ENCODE results near the gene KDM4B. TPM values are rescaled to one million over a fixed set of nuclear protein-coding genes. Genes with fewer than 3 reads are reported as not detected.
"Not testable (repeated sequence)": the region's sequence is repeated elsewhere in the genome, so short reads cannot be mapped to it uniquely, and the experiment has no call there.

KDM4B gene
- 14.3 TPM for total RNA-seq
- polyA plus RNA-seq = 19.5 TPM

GRCh38 chr19:4968462-4969291 is at the start of gene KDM4B:
Gene KDM4B (plus strand): TSS chr19:4969113. CDS start chr19:5032891, 63,778 bp downstream.
- under 1% methylated on average over 96 of the region's 96 CpGs for WGBS
- H3K27ac ChIP-seq (ENCODE audit: low read depth) = peak within 1 kb of the TSS; percentile 60
- H3K36me3 ChIP-seq (ENCODE audit: insufficient read depth) = no peaks in the 10 kb centered on the region
- peak; percentile 93 for DNase-seq (ENCODE audit: extremely low spot score)
- H3K4me1 ChIP-seq (ENCODE audit: insufficient read depth) = no peaks in the 10 kb centered on the region
- H3K4me3 ChIP-seq (ENCODE audit: low read depth, low read length) = peak within 1 kb of the TSS; percentile 87

- H3K36me3 ChIP-seq (ENCODE audit: insufficient read depth) = no peaks in the 10 kb centered on the region
- 88% methylated on average over 22 of the region's 22 CpGs for WGBS
- H3K4me1 ChIP-seq (ENCODE audit: insufficient read depth) = no peaks in the 10 kb centered on the region
- no peak overlapping the region for H3K4me3 ChIP-seq (ENCODE audit: low read depth, low read length)
- no peak overlapping the region for H3K27ac ChIP-seq (ENCODE audit: low read depth)
- no peak for DNase-seq (ENCODE audit: extremely low spot score)
Measured at GRCh38 chr19:4922530-4923275, 46.2 kb upstream of the KDM4B start.

GRCh38 chr19:4923276-4923747 is 45.6 kb upstream of the KDM4B start:
- H3K27ac ChIP-seq (ENCODE audit: low read depth) = no peak overlapping the region
- WGBS = 93% methylated on average over 21 of the region's 21 CpGs
- no peaks in the 10 kb centered on the region for H3K4me1 ChIP-seq (ENCODE audit: insufficient read depth)
- no peak for DNase-seq (ENCODE audit: extremely low spot score)
- H3K4me3 ChIP-seq (ENCODE audit: low read depth, low read length) = no peak overlapping the region
- no peaks in the 10 kb centered on the region for H3K36me3 ChIP-seq (ENCODE audit: insufficient read depth)

DNA sequence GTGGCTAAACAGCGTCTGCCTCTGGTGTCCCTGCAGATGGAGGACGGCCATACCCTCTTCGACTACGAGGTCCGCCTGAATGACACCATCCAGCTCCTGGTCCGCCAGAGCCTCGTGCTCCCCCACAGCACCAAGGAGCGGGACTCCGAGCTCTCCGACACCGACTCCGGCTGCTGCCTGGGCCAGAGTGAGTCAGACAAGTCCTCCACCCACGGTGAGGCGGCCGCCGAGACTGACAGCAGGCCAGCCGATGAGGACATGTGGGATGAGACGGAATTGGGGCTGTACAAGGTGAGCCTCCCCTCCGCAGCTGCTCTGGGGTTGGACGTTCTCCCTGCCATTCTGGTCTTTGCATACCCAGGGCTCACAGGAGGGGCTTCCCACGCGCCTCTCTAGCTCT is 39.7 kb upstream of the KDM4B start:
- no peak for DNase-seq (ENCODE audit: extremely low spot score)
- H3K36me3 ChIP-seq (ENCODE audit: insufficient read depth) = no peaks in the 10 kb centered on the region
- WGBS = 92% methylated on average over 22 of the region's 22 CpGs

GRCh38 chr19:4930664-4931063 is 38.2 kb upstream of the KDM4B start:
- WGBS = 92% methylated on average over 28 of the region's 28 CpGs

More for the DNA sequence above, 39.7 kb upstream of the KDM4B start:
- Histone ChIP-seq H3K27ac (ENCODE audit: low read depth) (no peak overlapping the region), H3K4me1 (ENCODE audit: insufficient read depth) (no peaks in the 10 kb centered on the region), H3K4me3 (ENCODE audit: low read depth, low read length) (no peak overlapping the region)

GRCh38 chr19:4932711-4933110 is 36.2 kb upstream of the KDM4B start:
- no peak for DNase-seq (ENCODE audit: extremely low spot score)
- Histone ChIP-seq H3K36me3 (ENCODE audit: insufficient read depth) (no peaks in the 10 kb centered on the region), H3K4me1 (ENCODE audit: insufficient read depth) (no peaks in the 10 kb centered on the region), H3K4me3 (ENCODE audit: low read depth, low read length) (no peak overlapping the region), H3K27ac (ENCODE audit: low read depth) (no peak overlapping the region)
- 97% methylated on average over 32 of the region's 32 CpGs for WGBS

More at GRCh38 chr19:4930664-4931063, 38.2 kb upstream of the KDM4B start:
- no peak for DNase-seq (ENCODE audit: extremely low spot score)
- no peaks in the 10 kb centered on the region for H3K36me3 ChIP-seq (ENCODE audit: insufficient read depth)
- H3K27ac ChIP-seq (ENCODE audit: low read depth) = no peak overlapping the region
- no peaks in the 10 kb centered on the region for H3K4me1 ChIP-seq (ENCODE audit: insufficient read depth)
- H3K4me3 ChIP-seq (ENCODE audit: low read depth, low read length) = no peak overlapping the region

DNA sequence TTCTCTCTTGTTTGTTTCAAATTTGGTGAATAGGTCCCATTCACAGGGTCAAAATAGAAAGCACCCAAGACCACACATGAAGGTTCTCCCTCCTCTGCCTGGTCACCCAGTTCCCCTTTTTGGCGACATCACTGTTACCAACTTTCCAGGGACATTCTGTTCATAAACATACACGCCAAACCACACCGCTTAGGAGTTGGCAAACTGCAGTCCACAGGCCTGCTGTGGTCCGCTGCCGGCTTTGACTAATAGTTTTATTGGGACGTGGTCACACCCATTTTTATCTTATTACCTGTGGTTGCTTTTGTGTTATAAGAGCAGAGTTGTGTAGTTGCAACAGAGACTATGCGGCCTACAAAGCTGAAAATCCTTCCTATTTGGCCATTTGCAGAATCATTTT is 35.4 kb upstream of the KDM4B start:
- Histone ChIP-seq H3K36me3 (ENCODE audit: insufficient read depth) (no peaks in the 10 kb centered on the region), H3K4me3 (ENCODE audit: low read depth, low read length) (no peak overlapping the region), H3K27ac (ENCODE audit: low read depth) (no peak overlapping the region), H3K4me1 (ENCODE audit: insufficient read depth) (no peaks in the 10 kb centered on the region)
- 84% methylated on average over 7 of the region's 7 CpGs for WGBS
- no peak for DNase-seq (ENCODE audit: extremely low spot score)

- no peaks in the 10 kb centered on the region for H3K4me1 ChIP-seq (ENCODE audit: insufficient read depth)
- DNase-seq (ENCODE audit: extremely low spot score) = no peak
- no peak overlapping the region for H3K4me3 ChIP-seq (ENCODE audit: low read depth, low read length)
- 93% methylated on average over 8 of the region's 8 CpGs for WGBS
- no peaks in the 10 kb centered on the region for H3K36me3 ChIP-seq (ENCODE audit: insufficient read depth)
- H3K27ac ChIP-seq (ENCODE audit: low read depth) = no peak overlapping the region
Measured at GRCh38 chr19:4935444-4935843, 33.5 kb upstream of the KDM4B start.

DNA sequence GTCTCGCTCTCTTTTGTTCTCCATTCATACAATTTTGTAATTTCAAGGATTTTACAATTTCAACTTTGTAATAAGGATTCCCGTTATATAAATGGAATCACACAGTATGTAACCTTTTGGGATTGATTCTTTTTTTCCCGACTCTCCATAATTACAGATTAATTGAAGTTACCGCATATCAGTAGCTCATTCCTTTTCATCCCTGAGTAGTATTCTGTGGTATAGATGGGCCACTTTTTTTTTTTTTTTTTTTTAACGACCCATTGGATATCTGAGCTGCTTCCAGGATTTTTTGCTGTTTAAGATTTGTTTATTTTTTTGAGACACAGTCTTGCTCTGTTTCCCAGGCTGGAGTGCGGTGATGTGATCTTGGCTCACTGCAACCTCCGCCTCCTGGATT is 31.9 kb upstream of the KDM4B start:
- 90% methylated on average over 7 of the region's 7 CpGs for WGBS
- H3K4me1 ChIP-seq (ENCODE audit: insufficient read depth) = no peaks in the 10 kb centered on the region
- no peak overlapping the region for H3K27ac ChIP-seq (ENCODE audit: low read depth)
- DNase-seq (ENCODE audit: extremely low spot score) = no peak
- H3K36me3 ChIP-seq (ENCODE audit: insufficient read depth) = no peaks in the 10 kb centered on the region
- H3K4me3 ChIP-seq (ENCODE audit: low read depth, low read length) = no peak overlapping the region

DNA sequence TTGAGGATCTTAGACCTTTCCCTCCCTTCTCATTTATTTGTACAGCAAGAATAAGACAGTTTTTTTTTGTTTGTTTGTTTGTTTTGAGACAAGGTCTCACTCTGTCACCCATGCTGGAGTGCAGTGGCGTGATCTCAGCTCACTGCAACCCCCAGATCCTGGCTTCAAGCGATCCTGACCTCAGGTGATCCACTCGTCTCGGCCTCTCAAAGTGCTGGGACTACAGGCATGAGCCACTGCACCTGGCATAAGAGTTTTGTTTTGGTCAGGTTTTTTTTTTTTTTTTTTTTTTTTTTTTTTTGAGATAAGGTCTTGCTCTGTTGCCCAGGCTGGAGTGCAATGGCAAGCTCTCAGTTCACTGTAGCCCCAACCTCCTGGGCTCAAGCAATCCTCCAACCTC is 30.5 kb upstream of the KDM4B start:
- H3K27ac ChIP-seq (ENCODE audit: low read depth); H3K4me1 ChIP-seq (ENCODE audit: insufficient read depth); H3K4me3 ChIP-seq (ENCODE audit: low read depth, low read length); DNase-seq (ENCODE audit: extremely low spot score); H3K36me3 ChIP-seq (ENCODE audit: insufficient read depth): not testable (repeated sequence)
- WGBS = 96% methylated on average over 4 of the region's 4 CpGs

DNA sequence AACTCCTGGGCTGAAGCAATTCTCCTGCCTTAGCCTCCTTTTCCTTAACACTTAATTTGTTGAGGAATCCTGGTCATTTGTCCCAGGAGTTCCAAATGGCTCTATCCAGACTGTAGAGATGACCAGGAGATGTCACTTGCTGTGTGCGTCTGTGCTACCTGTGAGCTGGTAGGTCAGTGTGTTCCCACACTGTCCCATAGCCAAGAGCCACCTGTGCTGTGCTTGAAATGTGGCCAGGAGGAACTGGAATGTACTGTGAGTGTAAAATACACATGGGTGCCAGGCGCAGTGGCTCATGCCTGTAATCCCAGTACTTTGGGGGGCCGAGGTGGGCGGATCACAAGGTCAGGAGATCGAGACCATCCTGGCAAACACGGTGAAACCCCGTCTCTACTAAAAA is 29.4 kb upstream of the KDM4B start:
- 91% methylated on average over 7 of the region's 7 CpGs for WGBS

GRCh38 chr19:4941638-4942169 is 27.2 kb upstream of the KDM4B start:
- H3K27ac ChIP-seq (ENCODE audit: low read depth); H3K4me3 ChIP-seq (ENCODE audit: low read depth, low read length); H3K4me1 ChIP-seq (ENCODE audit: insufficient read depth); DNase-seq (ENCODE audit: extremely low spot score); H3K36me3 ChIP-seq (ENCODE audit: insufficient read depth): not testable (repeated sequence)
- WGBS = 98% methylated on average over 35 of the region's 35 CpGs

More for the DNA sequence above, 29.4 kb upstream of the KDM4B start:
- H3K36me3 ChIP-seq (ENCODE audit: insufficient read depth) = no peaks in the 10 kb centered on the region
- no peak overlapping the region for H3K27ac ChIP-seq (ENCODE audit: low read depth)
- H3K4me3 ChIP-seq (ENCODE audit: low read depth, low read length) = no peak overlapping the region
- DNase-seq (ENCODE audit: extremely low spot score) = no peak
- no peaks in the 10 kb centered on the region for H3K4me1 ChIP-seq (ENCODE audit: insufficient read depth)

- not testable (repeated sequence) for H3K4me3 ChIP-seq (ENCODE audit: low read depth, low read length); H3K36me3 ChIP-seq (ENCODE audit: insufficient read depth); H3K4me1 ChIP-seq (ENCODE audit: insufficient read depth); H3K27ac ChIP-seq (ENCODE audit: low read depth); DNase-seq (ENCODE audit: extremely low spot score)
- WGBS = 96% methylated on average over 23 of the region's 23 CpGs
Measured at GRCh38 chr19:4950650-4951049, 18.3 kb upstream of the KDM4B start.

- 87% methylated on average over 11 of the region's 11 CpGs for WGBS
- Histone ChIP-seq H3K4me3 (ENCODE audit: low read depth, low read length) (no peak overlapping the region), H3K36me3 (ENCODE audit: insufficient read depth) (no peaks in the 10 kb centered on the region), H3K27ac (ENCODE audit: low read depth) (no peak overlapping the region), H3K4me1 (ENCODE audit: insufficient read depth) (no peaks in the 10 kb centered on the region)
- DNase-seq (ENCODE audit: extremely low spot score) = no peak
Measured at GRCh38 chr19:4951656-4952055, 17.3 kb upstream of the KDM4B start.

All from urinary bladder (tissue), 4 donors.